ENCODE data around the gene IL4R.

The IL4R gene

DNA sequence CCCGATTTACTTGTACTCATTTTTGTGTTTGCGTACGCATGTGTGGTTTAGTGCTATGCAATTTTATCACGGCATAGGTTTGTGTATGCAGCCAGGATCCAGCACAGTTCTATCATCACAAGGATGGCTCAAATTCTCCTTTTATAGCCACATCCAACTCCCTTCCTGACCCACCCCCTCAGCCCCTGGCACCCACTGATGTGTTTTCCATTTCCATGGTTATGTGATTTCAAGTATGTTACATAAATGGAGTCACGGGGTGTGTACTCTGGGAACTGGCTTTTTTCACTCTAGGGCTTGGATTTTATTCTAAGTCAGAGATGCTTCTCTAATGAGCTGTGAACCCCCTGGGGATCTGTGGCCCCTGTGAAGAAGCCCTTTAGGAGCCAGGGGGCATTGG lies 16.8 kb downstream of the IL4R start:
- H3K4me3 ChIP-seq (ENCODE audit: low read depth, low read length) = no peak overlapping the region
- H3K79me2 ChIP-seq (ENCODE audit: control insufficient read depth, insufficient read depth, low read length, unreplicated experiment) = peaks cover 49% of the 10 kb centered on the region
- H3K27ac ChIP-seq (ENCODE audit: low read depth, low read length) = peak overlapping the region; percentile 99
- peaks cover 43% of the 10 kb centered on the region for H3K4me1 ChIP-seq (ENCODE audit: control insufficient read depth, insufficient read depth, low read length, unreplicated experiment)
- H3K36me3 ChIP-seq (ENCODE audit: insufficient read depth, low read length) = peaks cover 26% of the 10 kb centered on the region
- no peaks in the 10 kb centered on the region for H3K27me3 ChIP-seq (ENCODE audit: insufficient read depth, low read length)
- no peak overlapping the region for H2AFZ ChIP-seq (ENCODE audit: low read length, unreplicated experiment)

DNA sequence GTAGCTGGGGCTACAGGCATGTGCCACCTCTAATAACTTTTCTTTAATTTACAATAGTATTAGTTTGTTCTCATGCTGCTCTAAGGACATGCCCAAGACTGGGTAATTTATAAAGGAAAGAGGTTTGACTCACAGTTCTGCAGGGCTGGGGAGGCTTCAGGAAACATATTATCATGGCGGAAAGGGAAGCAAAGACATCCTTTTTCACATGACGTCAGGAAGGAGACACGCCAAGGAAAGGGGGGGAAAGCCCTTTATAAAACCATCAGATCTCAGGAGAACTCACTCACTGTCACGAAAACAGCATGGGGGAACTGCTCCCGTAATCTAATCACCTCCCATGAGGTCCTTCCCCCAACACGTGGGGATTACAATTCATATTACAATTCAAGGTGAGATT lies 18.3 kb downstream of the IL4R start:
- Histone ChIP-seq H3K79me2 (ENCODE audit: control insufficient read depth, insufficient read depth, low read length, unreplicated experiment) (peaks cover 44% of the 10 kb centered on the region), H3K4me1 (ENCODE audit: control insufficient read depth, insufficient read depth, low read length, unreplicated experiment) (peaks cover 41% of the 10 kb centered on the region), H3K36me3 (ENCODE audit: insufficient read depth, low read length) (peaks cover 26% of the 10 kb centered on the region), H3K27ac (ENCODE audit: low read depth, low read length) (peak overlapping the region; percentile 99; the same call in 1 of the 2 replicates), H3K27me3 (ENCODE audit: insufficient read depth, low read length) (no peaks in the 10 kb centered on the region), H3K4me3 (ENCODE audit: low read depth, low read length) (no peak overlapping the region), H2AFZ (ENCODE audit: low read length, unreplicated experiment) (no peak overlapping the region)

DNA sequence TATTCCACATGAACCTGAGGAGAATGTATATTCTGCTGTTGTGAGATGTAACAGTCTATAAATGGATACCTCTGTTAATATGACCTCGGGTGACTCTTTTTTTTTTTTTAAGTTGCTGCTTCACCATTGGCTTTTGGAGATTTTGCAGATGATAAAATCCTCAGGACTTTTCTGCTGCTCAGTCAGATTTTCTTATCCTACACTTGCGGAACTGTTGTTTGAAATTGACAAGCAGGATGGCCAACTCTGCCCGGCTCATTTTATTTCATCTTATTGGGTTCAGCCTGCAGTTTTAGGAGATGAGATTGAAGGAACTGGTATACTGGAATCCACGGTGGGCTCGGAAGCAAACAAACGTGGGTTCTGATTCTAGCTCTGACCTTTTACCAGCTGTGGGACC lies 19.3 kb downstream of the IL4R start:
- H3K36me3 ChIP-seq (ENCODE audit: insufficient read depth, low read length) = peaks cover 26% of the 10 kb centered on the region
- H3K27me3 ChIP-seq (ENCODE audit: insufficient read depth, low read length) = no peaks in the 10 kb centered on the region
- H3K4me1 ChIP-seq (ENCODE audit: control insufficient read depth, insufficient read depth, low read length, unreplicated experiment) = peaks cover 34% of the 10 kb centered on the region
- no peak overlapping the region for H2AFZ ChIP-seq (ENCODE audit: low read length, unreplicated experiment)
- H3K27ac ChIP-seq (ENCODE audit: low read depth, low read length) = peak overlapping the region; percentile 37
- peaks cover 41% of the 10 kb centered on the region for H3K79me2 ChIP-seq (ENCODE audit: control insufficient read depth, insufficient read depth, low read length, unreplicated experiment)
- H3K4me3 ChIP-seq (ENCODE audit: low read depth, low read length) = no peak overlapping the region

DNA sequence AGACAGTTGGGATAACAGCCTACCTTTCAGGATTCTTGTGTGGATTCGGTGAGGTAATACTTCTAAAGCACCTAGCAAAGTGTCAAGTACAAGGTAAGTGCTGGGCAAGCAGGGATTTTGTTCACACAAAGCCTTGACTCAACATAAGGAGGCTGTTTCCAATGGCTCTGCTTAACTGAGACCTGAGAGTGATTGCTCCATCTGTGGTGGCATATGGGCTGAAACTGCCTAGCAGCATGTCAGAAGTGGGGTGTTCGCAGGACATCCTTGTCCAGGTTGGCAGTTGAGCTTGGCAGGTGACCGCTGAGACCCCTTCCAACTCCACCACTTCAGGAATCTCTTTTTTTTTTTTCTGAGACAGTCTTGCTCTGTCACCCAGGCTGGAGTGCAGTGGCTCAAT lies 19.8 kb downstream of the IL4R start:
- H3K4me1 ChIP-seq (ENCODE audit: control insufficient read depth, insufficient read depth, low read length, unreplicated experiment) = peaks cover 34% of the 10 kb centered on the region
- H3K27ac ChIP-seq (ENCODE audit: low read depth, low read length) = no peak overlapping the region
- H2AFZ ChIP-seq (ENCODE audit: low read length, unreplicated experiment) = no peak overlapping the region
- no peaks in the 10 kb centered on the region for H3K27me3 ChIP-seq (ENCODE audit: insufficient read depth, low read length)
- no peak overlapping the region for H3K4me3 ChIP-seq (ENCODE audit: low read depth, low read length)
- peaks cover 36% of the 10 kb centered on the region for H3K79me2 ChIP-seq (ENCODE audit: control insufficient read depth, insufficient read depth, low read length, unreplicated experiment)
- H3K36me3 ChIP-seq (ENCODE audit: insufficient read depth, low read length) = peaks cover 26% of the 10 kb centered on the region

DNA sequence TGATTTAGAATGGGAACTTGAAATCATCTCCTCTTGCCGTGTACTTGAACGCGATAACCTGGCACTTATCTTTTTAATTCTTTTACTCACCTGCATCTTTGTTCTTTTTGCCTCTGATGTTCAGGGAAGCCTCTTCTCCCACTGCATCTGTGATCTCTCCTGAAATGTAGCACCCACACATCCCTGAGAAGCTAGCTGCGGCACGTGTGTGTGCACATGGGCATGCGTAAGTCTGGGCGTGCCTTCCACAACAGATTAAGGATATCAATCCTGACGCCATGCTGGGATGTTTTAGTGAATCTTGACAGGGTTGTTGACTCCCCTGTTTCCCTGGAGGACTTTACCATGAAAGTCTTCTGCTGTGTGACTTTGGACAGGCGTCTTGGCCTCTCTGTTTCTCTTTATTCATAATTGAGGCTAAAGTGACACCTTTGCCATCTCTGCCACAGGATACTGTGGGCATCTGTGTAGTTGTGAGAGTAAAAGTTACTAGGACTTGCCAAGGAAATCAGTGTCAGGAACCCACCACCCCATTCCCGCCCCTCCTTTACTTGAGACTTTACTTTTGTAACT lies 20.5 kb downstream of the IL4R start:
- Histone ChIP-seq H3K27me3 (ENCODE audit: insufficient read depth, low read length) (no peaks in the 10 kb centered on the region), H3K4me1 (ENCODE audit: control insufficient read depth, insufficient read depth, low read length, unreplicated experiment) (peaks cover 34% of the 10 kb centered on the region), H3K79me2 (ENCODE audit: control insufficient read depth, insufficient read depth, low read length, unreplicated experiment) (peaks cover 32% of the 10 kb centered on the region), H3K4me3 (ENCODE audit: low read depth, low read length) (no peak overlapping the region), H2AFZ (ENCODE audit: low read length, unreplicated experiment) (no peak overlapping the region), H3K27ac (ENCODE audit: low read depth, low read length) (peak overlapping the region; percentile 79), H3K36me3 (ENCODE audit: insufficient read depth, low read length) (peaks cover 26% of the 10 kb centered on the region)

DNA sequence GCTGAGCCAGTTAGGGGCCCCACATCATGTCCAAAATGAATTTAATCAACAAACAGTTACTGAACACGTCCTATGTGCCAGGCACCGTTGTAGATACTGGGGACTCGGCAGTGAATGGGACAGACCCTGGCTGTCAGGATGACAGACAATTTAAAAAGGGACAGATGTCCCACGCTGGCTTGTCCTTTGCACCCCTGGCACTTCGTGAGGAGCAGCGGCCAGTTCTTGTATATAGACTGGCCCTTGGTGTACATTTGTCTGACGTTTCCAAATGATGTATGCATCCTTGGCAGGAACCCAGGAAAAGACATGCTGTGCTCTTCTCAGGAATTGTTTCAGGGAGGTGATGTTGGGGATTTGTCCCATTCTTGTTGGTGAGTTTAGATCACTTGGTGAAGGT lies 21.1 kb downstream of the IL4R start:
- H3K36me3 ChIP-seq (ENCODE audit: insufficient read depth, low read length) = peaks cover 26% of the 10 kb centered on the region
- H3K4me3 ChIP-seq (ENCODE audit: low read depth, low read length) = no peak overlapping the region
- peaks cover 31% of the 10 kb centered on the region for H3K4me1 ChIP-seq (ENCODE audit: control insufficient read depth, insufficient read depth, low read length, unreplicated experiment)
- H3K27ac ChIP-seq (ENCODE audit: low read depth, low read length) = peak overlapping the region; percentile 79
- no peak overlapping the region for H2AFZ ChIP-seq (ENCODE audit: low read length, unreplicated experiment)
- H3K27me3 ChIP-seq (ENCODE audit: insufficient read depth, low read length) = no peaks in the 10 kb centered on the region
- peaks cover 26% of the 10 kb centered on the region for H3K79me2 ChIP-seq (ENCODE audit: control insufficient read depth, insufficient read depth, low read length, unreplicated experiment)

DNA sequence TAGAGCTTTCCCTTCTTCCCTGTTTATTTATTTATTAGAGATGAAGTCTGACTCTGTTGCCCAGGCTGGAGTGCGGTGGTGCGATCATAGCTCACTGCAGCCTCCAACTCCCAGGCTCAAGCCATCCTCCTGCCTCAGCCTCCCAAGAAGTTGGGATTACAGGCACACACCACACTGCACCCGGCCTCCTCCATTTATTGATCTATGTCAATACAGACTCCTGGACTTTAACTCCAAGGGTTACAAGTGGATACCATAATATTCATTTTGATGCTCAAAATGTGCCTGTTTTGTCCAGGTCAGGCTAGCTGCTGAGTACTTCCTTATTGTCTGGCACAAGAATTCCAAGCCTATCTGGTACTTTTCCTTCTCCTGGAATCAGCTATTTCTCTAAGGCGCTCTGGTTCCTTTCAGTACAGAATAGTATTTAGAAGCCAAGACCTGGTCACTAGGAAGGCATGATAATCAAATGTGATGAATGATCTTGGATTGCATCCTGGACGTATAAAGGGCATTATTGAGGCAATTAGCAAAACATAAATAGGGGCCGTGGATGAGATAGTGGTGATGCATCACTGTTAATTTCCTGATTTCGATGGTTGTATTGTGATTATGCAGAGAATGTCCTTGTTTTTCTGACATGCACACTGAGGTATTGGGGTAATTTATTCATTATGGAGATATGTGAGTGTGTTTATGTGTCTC lies 21.7 kb downstream of the IL4R start:
- Histone ChIP-seq H3K4me3 (ENCODE audit: low read depth, low read length) (no peak overlapping the region), H3K27ac (ENCODE audit: low read depth, low read length) (peak overlapping the region; percentile 79), H3K27me3 (ENCODE audit: insufficient read depth, low read length) (no peaks in the 10 kb centered on the region), H2AFZ (ENCODE audit: low read length, unreplicated experiment) (no peak overlapping the region), H3K36me3 (ENCODE audit: insufficient read depth, low read length) (peaks cover 28% of the 10 kb centered on the region), H3K4me1 (ENCODE audit: control insufficient read depth, insufficient read depth, low read length, unreplicated experiment) (peaks cover 25% of the 10 kb centered on the region), H3K79me2 (ENCODE audit: control insufficient read depth, insufficient read depth, low read length, unreplicated experiment) (peaks cover 24% of the 10 kb centered on the region)

DNA sequence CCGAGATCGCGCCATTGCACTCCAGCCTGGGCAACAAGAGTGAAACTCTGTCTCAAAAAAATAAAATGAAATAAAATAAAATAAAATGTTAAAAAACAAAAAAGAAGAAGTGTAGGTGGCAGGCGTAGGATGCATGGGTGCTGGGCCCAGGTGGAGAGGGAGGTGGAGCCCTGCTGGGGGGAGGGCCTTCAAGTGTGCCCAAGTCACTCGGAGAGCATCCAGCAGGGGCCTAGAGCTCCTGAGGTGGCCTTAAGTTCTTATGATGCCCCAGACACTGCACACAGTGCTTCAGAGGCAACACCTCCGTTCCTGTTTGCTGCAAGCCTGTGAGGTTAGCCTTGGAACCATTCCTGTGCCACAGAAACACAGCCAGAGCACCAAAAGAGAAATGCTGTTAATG lies 23.2 kb downstream of the IL4R start:
- no peak overlapping the region for H2AFZ ChIP-seq (ENCODE audit: low read length, unreplicated experiment)
- H3K36me3 ChIP-seq (ENCODE audit: insufficient read depth, low read length) = peaks cover 27% of the 10 kb centered on the region
- H3K79me2 ChIP-seq (ENCODE audit: control insufficient read depth, insufficient read depth, low read length, unreplicated experiment) = peaks cover 18% of the 10 kb centered on the region

DNA sequence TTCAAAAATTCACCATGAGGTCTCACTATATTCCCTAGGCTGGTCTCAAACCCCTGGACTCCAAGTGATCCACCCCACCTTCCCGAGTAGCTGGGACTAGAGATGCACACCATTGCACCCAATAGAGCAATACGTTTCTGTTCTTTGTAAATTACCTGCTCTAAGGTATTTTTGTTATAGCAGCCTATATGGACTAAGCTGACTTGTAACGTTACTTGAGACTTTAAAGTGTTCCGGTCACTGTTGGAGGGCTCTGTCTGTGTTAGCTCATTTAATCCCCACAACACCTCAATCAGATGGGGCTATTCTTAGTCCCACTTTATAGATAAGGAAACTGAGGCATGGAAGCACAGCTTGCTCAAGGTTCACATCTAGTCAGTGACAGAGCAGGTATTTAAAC lies 25.4 kb downstream of the IL4R start:
- H3K27ac ChIP-seq (ENCODE audit: low read depth, low read length) = no peak overlapping the region
- peaks cover 15% of the 10 kb centered on the region for H3K4me1 ChIP-seq (ENCODE audit: control insufficient read depth, insufficient read depth, low read length, unreplicated experiment)
- no peak overlapping the region for H3K4me3 ChIP-seq (ENCODE audit: low read depth, low read length)
- H3K36me3 ChIP-seq (ENCODE audit: insufficient read depth, low read length) = peaks cover 23% of the 10 kb centered on the region; the same call in 1 of the 2 replicates
- H2AFZ ChIP-seq (ENCODE audit: low read length, unreplicated experiment) = no peak overlapping the region
- H3K27me3 ChIP-seq (ENCODE audit: insufficient read depth, low read length) = no peaks in the 10 kb centered on the region
- H3K79me2 ChIP-seq (ENCODE audit: control insufficient read depth, insufficient read depth, low read length, unreplicated experiment) = peaks cover 16% of the 10 kb centered on the region

More for the DNA sequence above, 23.2 kb downstream of the IL4R start:
- H3K4me1 ChIP-seq (ENCODE audit: control insufficient read depth, insufficient read depth, low read length, unreplicated experiment) = peaks cover 15% of the 10 kb centered on the region
- no peak overlapping the region for H3K27ac ChIP-seq (ENCODE audit: low read depth, low read length)
- H3K27me3 ChIP-seq (ENCODE audit: insufficient read depth, low read length) = no peaks in the 10 kb centered on the region
- no peak overlapping the region for H3K4me3 ChIP-seq (ENCODE audit: low read depth, low read length)

DNA sequence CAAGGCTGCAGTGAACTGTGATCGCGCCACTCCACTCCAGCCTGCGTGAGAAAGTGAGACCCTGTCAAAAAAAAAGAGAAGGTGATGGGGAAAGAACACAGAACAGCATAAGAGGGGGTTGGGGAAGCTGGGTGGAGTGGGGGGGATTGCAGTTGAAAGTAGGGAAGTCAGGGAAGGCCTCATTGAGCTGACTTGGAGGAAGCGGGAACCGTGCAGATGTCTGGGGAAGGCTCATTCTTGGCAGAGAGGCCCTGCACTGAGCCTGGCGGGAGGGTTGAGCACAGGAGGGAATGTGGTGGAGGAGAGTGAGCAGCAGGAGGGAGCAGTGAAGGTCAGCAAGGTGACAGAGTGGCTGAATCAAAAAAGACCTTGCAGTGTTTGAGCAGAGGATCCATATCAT lies 26.9 kb downstream of the IL4R start:
- no peak overlapping the region for H3K27ac ChIP-seq (ENCODE audit: low read depth, low read length)
- peaks cover 16% of the 10 kb centered on the region; the same call in 1 of the 2 replicates for H3K36me3 ChIP-seq (ENCODE audit: insufficient read depth, low read length)
- H3K79me2 ChIP-seq (ENCODE audit: control insufficient read depth, insufficient read depth, low read length, unreplicated experiment) = peaks cover 5% of the 10 kb centered on the region
- no peak overlapping the region for H3K4me3 ChIP-seq (ENCODE audit: low read depth, low read length)
- no peaks in the 10 kb centered on the region for H3K27me3 ChIP-seq (ENCODE audit: insufficient read depth, low read length)
- no peak overlapping the region for H2AFZ ChIP-seq (ENCODE audit: low read length, unreplicated experiment)
- H3K4me1 ChIP-seq (ENCODE audit: control insufficient read depth, insufficient read depth, low read length, unreplicated experiment) = peaks cover 6% of the 10 kb centered on the region

DNA sequence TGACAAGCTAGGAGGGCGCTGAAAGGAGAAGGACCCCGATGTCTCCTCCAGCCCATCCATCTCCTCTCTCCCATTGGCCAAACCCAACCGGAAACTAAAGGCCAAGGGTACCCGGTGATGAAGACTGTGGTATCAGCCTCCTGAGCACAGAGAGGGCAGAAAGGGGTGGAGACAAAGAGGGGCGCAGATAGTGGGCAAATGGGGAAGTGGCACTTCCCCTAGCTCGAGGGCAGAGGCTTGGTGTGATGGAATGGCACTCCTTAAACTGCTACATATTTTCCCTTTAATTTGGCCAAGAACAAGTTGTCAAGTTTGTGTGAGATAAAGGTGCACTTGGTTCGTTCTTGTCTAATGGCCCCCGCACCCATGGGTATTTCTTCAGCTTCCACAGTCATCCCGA lies 27.8 kb downstream of the IL4R start:
- Histone ChIP-seq H3K4me3 (ENCODE audit: low read depth, low read length) (no peak overlapping the region), H3K27me3 (ENCODE audit: insufficient read depth, low read length) (no peaks in the 10 kb centered on the region), H3K79me2 (ENCODE audit: control insufficient read depth, insufficient read depth, low read length, unreplicated experiment) (peaks cover 3% of the 10 kb centered on the region), H3K4me1 (ENCODE audit: control insufficient read depth, insufficient read depth, low read length, unreplicated experiment) (no peaks in the 10 kb centered on the region), H2AFZ (ENCODE audit: low read length, unreplicated experiment) (no peak overlapping the region), H3K27ac (ENCODE audit: low read depth, low read length) (no peak overlapping the region), H3K36me3 (ENCODE audit: insufficient read depth, low read length) (peaks cover 16% of the 10 kb centered on the region; the same call in 1 of the 2 replicates)
